Neural progenitor cell (in vitro differentiated cells): Measurements from ENCODE around the gene HYDIN.
"Not testable (repeated sequence)": the region's sequence is repeated elsewhere in the genome, so short reads cannot be mapped to it uniquely, and the experiment has no call there.

ENCODE experiments used
- EZH2 ChIP-seq: fragments of 200-600 bp; sonication (generic); IDR thresholded peaks from 2 replicates; pipeline ENCODE4 v1.6.1; 2017; ENCODE audit warnings: antibody characterized with exemption, mild to moderate bottlenecking, moderate library complexity
- EZH2phosphoT487 ChIP-seq: fragments of 200-600 bp; sonication (generic); IDR thresholded peaks from 2 replicates; pipeline ENCODE4 v1.6.1; 2017; ENCODE audit warnings: antibody characterized with exemption
- TF ChIP-seq, protein P1 (sequence below): fragments of 200-600 bp; sonication (generic); IDR thresholded peaks from 2 replicates; pipeline ENCODE4 v1.5.1; 2017; ENCODE audit warnings: antibody characterized with exemption, mild to moderate bottlenecking

DNA sequence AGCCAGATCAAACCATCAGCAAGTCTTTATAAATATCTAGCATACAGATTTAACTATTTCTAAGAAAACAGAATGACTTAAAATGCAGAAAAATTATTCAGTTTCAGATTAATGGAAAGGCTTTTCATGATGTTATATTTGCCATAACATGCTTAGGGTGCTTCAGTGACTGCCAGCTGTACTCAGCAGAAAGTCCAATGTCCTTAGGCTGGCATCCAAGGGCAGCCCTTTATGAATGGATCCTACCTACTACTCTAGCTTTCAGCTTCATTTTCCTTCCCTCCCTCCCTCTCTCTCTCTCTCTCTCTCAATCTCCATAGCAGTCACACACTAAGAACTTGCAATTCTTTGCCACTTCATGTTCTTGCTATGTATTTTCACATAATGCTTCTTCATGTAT lies 124.6 kb downstream of the HYDIN start:
- not testable (repeated sequence) for TF ChIP-seq EZH2, EZH2phosphoT487
- TF ChIP-seq, protein P1, sequence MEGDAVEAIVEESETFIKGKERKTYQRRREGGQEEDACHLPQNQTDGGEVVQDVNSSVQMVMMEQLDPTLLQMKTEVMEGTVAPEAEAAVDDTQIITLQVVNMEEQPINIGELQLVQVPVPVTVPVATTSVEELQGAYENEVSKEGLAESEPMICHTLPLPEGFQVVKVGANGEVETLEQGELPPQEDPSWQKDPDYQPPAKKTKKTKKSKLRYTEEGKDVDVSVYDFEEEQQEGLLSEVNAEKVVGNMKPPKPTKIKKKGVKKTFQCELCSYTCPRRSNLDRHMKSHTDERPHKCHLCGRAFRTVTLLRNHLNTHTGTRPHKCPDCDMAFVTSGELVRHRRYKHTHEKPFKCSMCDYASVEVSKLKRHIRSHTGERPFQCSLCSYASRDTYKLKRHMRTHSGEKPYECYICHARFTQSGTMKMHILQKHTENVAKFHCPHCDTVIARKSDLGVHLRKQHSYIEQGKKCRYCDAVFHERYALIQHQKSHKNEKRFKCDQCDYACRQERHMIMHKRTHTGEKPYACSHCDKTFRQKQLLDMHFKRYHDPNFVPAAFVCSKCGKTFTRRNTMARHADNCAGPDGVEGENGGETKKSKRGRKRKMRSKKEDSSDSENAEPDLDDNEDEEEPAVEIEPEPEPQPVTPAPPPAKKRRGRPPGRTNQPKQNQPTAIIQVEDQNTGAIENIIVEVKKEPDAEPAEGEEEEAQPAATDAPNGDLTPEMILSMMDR, result not testable (repeated sequence)
